HUDEP-2 (cell line): ENCODE results near the gene GPR137B.
A peak's percentile ranks its signal among the peaks of the same experiment; 100 is the strongest.

Experiments
- DNase-seq, 76 experiments: peaks; one replicate each; lab custom pipeline; 2025; ENCODE audit not compliant: unreplicated experiment in 76 of 76; lab: John Stamatoyannopoulos, UW

GPR137B gene

GRCh38 chr1:236113324-236114032, 28.9 kb upstream of the GPR137B start:
- DNase-seq = no peak

- DNase-seq = no peak
Measured at GRCh38 chr1:236114076-236114747, 28.1 kb upstream of the GPR137B start.

GRCh38 chr1:236117710-236118109, 24.6 kb upstream of the GPR137B start:
- no peak for DNase-seq

GRCh38 chr1:236119943-236120484, 22.3 kb upstream of the GPR137B start:
- DNase-seq = no peak

- DNase-seq = no peak
Measured at GRCh38 chr1:236120721-236121153, 21.6 kb upstream of the GPR137B start.

GRCh38 chr1:236122176-236122575, 20.2 kb upstream of the GPR137B start:
- no peak for DNase-seq

- DNase-seq = no peak
Measured at GRCh38 chr1:236123563-236123962, 18.8 kb upstream of the GPR137B start.

- DNase-seq = no peak
Measured at GRCh38 chr1:236124965-236125364, 17.4 kb upstream of the GPR137B start.

- DNase-seq = no peak
Measured at GRCh38 chr1:236127045-236127444, 15.3 kb upstream of the GPR137B start.

GRCh38 chr1:236128646-236129178, 13.6 kb upstream of the GPR137B start:
- DNase-seq = no peak

GRCh38 chr1:236129306-236129705, 13.0 kb upstream of the GPR137B start:
- no peak for DNase-seq

GRCh38 chr1:236130372-236130771, 12.0 kb upstream of the GPR137B start:
- no peak for DNase-seq

- DNase-seq = no peak
Measured at GRCh38 chr1:236131916-236132315, 10.4 kb upstream of the GPR137B start.

GRCh38 chr1:236132420-236133046, 9.8 kb upstream of the GPR137B start:
- DNase-seq = no peak

GRCh38 chr1:236133339-236133738, 9.0 kb upstream of the GPR137B start:
- DNase-seq = no peak

GRCh38 chr1:236133802-236134201, 8.5 kb upstream of the GPR137B start:
- DNase-seq = no peak

- DNase-seq = peak in 2 of 76 experiments; percentile 6 to 10
Measured at GRCh38 chr1:236137285-236137852, 5.0 kb upstream of the GPR137B start.

- no peak for DNase-seq
Measured at GRCh38 chr1:236139495-236139894, 2.8 kb upstream of the GPR137B start.

- no peak for DNase-seq
Measured at GRCh38 chr1:236140705-236141446, 1.5 kb upstream of the GPR137B start.
